ENCODE measurements around the gene ST8SIA2. TPM values are rescaled to one million over a fixed set of nuclear protein-coding genes. Genes with fewer than 3 reads are reported as not detected.

The ST8SIA2 gene
- total and polyA plus RNA-seq, 2 donors, result 0.48 to 2.1 TPM

DNA sequence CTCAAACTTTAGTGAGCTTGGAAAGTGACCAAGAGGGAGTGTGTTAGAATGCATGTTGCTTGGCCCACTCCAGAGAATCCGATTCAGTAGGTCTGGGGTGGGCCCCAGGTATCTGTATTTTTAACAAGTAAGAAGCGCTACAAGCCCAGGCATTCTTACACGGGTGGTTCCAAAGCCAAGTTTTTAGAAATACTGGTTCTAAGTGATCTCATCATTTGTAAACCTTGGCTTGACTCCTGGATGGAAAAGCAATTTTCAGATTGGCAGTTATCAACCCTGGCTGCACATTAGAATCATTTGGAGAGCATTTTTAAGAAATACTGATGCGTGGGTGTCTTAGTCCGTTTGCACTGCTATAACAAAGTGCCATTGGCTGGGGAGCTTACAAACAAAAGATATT, 27.3 kb upstream of the ST8SIA2 start:
- WGBS, result 96% methylated on average over 5 of the region's 5 CpGs
- H3K4me3 ChIP-seq (ENCODE audit: low read length in 2 of 2), result no peak overlapping the region
- H3K36me3 ChIP-seq (ENCODE audit: control insufficient read depth in 2 of 2, insufficient read depth in 2 of 2, low read length in 1 of 2), result no peaks in the 10 kb centered on the region
- H3K9me3 ChIP-seq (ENCODE audit: control insufficient read depth in 2 of 2, insufficient read depth in 1 of 2, low read length in 1 of 2), result no peaks in the 10 kb centered on the region
- no peaks in the 10 kb centered on the region for H3K4me1 ChIP-seq (ENCODE audit: control insufficient read depth in 2 of 2, insufficient read depth in 2 of 2, low read length in 2 of 2)
- H3K27ac ChIP-seq (ENCODE audit: low read depth in 1 of 2, low read length in 1 of 2), result no peak overlapping the region
- DNase-seq (ENCODE audit: low read depth in 6 of 9, low spot score in 9 of 9), result no peak
- H3K27me3 ChIP-seq (ENCODE audit: control insufficient read depth in 2 of 2, insufficient read depth in 1 of 2, low read length in 1 of 2), result no peaks in the 10 kb centered on the region

DNA sequence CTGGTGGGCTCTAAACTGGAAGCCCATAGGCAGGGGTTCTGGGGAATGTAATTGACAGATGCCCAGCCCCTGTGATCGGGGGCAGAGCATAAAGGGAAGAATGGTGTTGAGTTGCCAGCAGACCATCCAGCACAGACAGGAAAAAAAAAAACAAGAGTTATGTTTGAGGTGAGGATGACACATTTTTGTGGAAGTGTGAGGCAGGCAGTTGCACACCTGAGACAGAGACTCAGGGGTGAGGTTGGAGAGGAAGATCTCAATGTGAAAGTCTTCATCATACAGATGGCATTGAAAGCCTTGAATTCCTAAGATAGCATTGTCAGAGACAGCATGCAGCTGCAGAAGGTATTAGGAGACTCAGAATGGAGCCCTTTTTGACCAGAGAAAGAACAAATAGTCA, 18.6 kb upstream of the ST8SIA2 start:
- no peaks in the 10 kb centered on the region for H3K4me1 ChIP-seq (ENCODE audit: control insufficient read depth in 2 of 2, insufficient read depth in 2 of 2, low read length in 2 of 2)
- no peaks in the 10 kb centered on the region for H3K36me3 ChIP-seq (ENCODE audit: control insufficient read depth in 2 of 2, insufficient read depth in 2 of 2, low read length in 1 of 2)
- no peaks in the 10 kb centered on the region for H3K9me3 ChIP-seq (ENCODE audit: control insufficient read depth in 2 of 2, insufficient read depth in 1 of 2, low read length in 1 of 2)
- no peaks in the 10 kb centered on the region for H3K27me3 ChIP-seq (ENCODE audit: control insufficient read depth in 2 of 2, insufficient read depth in 1 of 2, low read length in 1 of 2)
- DNase-seq (ENCODE audit: low read depth in 6 of 9, low spot score in 9 of 9), result no peak
- H3K4me3 ChIP-seq (ENCODE audit: low read length in 2 of 2), result no peak overlapping the region
- no peak overlapping the region for H3K27ac ChIP-seq (ENCODE audit: low read depth in 1 of 2, low read length in 1 of 2)
- 98% methylated on average over 1 of the region's 1 CpG for WGBS

DNA sequence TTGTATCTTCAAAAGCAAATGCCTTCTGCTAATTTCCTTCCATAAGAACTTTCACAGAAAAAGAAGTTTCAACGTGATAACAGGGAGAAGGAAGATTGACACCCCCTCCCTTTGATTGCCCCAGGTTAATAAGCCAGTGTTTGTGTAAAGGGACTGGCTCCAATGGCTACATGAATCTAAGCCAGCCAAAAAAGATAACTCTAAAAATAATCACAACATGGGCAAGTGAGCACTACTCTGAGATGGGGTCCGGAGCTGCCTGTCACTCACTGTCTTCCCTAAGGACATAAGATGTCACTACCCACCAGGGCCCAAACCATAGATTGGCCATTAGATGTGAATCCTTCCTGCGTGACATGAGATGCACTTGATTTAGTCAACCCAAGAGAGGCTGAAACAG, 17.6 kb upstream of the ST8SIA2 start:
- no peaks in the 10 kb centered on the region for H3K36me3 ChIP-seq (ENCODE audit: control insufficient read depth in 2 of 2, insufficient read depth in 2 of 2, low read length in 1 of 2)
- no peaks in the 10 kb centered on the region for H3K4me1 ChIP-seq (ENCODE audit: control insufficient read depth in 2 of 2, insufficient read depth in 2 of 2, low read length in 2 of 2)
- 86% methylated on average over 3 of the region's 3 CpGs for WGBS

DNA sequence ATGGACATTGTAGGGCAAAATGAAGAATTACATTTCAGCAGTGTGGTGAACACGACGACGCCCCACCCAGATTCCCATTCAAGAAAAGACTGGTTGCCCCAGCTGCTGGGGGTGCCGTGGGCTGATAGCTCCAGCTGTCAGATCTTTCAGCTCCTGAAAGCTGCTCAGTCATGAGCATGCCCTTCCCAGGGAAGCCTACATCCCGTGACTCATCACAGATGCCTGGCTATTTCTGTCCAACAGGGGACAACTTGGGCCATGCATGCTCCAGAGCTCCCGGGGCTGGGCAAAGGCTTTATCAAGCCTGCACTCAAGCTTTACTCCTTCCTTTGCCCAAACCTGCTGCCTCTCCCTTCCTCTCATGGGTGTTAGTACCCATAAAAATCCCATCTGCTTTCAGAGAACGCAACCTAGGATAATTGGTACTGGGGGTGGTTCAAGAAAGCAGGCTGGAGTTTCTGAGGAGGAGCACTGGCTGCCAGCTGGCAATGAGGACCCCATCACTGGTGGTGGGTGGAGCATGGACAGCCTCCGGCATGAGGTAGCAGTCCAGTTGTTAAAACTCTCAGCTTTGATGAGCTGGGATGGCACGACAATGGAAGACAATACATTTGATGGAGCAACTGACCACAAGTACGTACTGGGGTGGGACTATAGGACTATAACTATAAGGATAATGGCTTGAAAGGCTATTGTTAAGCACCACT, 16.4 kb upstream of the ST8SIA2 start:
- Histone ChIP-seq H3K4me1 (ENCODE audit: control insufficient read depth in 2 of 2, insufficient read depth in 2 of 2, low read length in 2 of 2) (no peaks in the 10 kb centered on the region), H3K36me3 (ENCODE audit: control insufficient read depth in 2 of 2, insufficient read depth in 2 of 2, low read length in 1 of 2) (no peaks in the 10 kb centered on the region), H3K9me3 (ENCODE audit: control insufficient read depth in 2 of 2, insufficient read depth in 1 of 2, low read length in 1 of 2) (no peaks in the 10 kb centered on the region), H3K27ac (ENCODE audit: low read depth in 1 of 2, low read length in 1 of 2) (no peak overlapping the region), H3K27me3 (ENCODE audit: control insufficient read depth in 2 of 2, insufficient read depth in 1 of 2, low read length in 1 of 2) (no peaks in the 10 kb centered on the region), H3K4me3 (ENCODE audit: low read length in 2 of 2) (no peak overlapping the region)
- DNase-seq (ENCODE audit: low read depth in 6 of 9, low spot score in 9 of 9), result no peak
- 96% methylated on average over 10 of the region's 10 CpGs for WGBS

More for the DNA sequence above, 17.6 kb upstream of the ST8SIA2 start:
- no peak for DNase-seq (ENCODE audit: low read depth in 6 of 9, low spot score in 9 of 9)
- no peak overlapping the region for H3K4me3 ChIP-seq (ENCODE audit: low read length in 2 of 2)
- no peak overlapping the region for H3K27ac ChIP-seq (ENCODE audit: low read depth in 1 of 2, low read length in 1 of 2)
- H3K27me3 ChIP-seq (ENCODE audit: control insufficient read depth in 2 of 2, insufficient read depth in 1 of 2, low read length in 1 of 2), result no peaks in the 10 kb centered on the region
- no peaks in the 10 kb centered on the region for H3K9me3 ChIP-seq (ENCODE audit: control insufficient read depth in 2 of 2, insufficient read depth in 1 of 2, low read length in 1 of 2)

DNA sequence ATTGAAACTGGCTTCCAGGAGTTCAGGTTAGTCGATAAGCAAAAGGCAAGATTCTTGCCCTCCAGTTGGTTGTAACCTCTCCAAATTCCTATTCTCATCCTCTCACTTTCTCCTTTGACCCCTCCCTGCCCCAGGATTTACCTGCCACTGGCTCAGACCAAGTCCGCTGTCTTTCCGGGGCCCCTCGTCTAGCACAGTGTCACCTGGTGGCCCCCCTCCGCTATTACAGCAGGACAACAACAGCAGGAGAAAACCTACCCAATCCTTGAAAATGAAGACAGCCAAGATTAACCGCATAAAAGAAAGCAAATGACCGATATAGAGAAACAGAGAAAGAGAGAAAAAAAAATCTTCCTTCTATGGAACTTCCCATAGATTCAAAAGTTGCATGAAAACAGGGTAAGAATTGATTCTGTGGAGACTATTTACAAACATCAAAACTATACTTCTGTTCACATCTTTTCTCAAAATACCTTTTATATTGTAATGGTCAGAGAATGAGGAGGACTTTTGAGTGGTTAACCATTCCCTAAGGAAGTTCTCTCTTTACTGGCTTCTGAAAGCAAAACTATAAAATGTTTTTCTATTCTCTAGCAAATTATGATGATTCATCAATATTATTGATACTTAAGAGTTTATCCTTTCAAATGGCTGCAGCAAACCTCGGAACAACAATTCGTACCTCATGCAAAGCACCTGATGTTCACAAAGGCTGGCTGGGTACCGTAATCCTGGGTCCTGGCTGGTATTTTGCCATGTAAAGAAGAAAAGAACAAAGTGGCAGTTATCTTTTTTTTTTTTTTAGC, 10.0 kb upstream of the ST8SIA2 start:
- peak in 1 of 9 donors; percentile 41 for DNase-seq (ENCODE audit: low read depth in 6 of 9, low spot score in 9 of 9)

DNA sequence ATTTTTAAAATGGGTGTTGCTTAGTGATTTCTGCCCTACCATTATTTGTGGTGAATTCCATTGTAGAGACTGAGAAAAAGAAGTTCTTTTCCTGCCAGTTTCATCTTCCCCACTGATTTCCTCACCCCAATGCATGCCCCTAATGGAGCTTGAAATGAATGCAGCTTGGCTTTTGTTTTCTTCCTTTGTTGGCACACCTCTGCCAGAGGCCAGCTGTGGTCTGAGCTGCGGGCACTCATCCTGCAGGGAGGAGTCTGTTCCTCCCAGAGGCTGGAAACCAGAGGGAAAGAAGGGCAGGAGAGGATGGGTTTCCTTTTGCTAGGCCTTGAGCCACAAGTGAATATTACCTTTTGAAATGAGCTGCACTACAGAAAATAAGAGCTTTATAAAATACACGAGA, 9.3 kb upstream of the ST8SIA2 start:
- H3K27me3 ChIP-seq (ENCODE audit: control insufficient read depth in 2 of 2, insufficient read depth in 1 of 2, low read length in 1 of 2), result peaks cover 0 to 18% of the 10 kb centered on the region in 2 donors

More for the DNA sequence above, 10.0 kb upstream of the ST8SIA2 start:
- Histone ChIP-seq H3K4me3 (ENCODE audit: low read length in 2 of 2) (no peak overlapping the region), H3K4me1 (ENCODE audit: control insufficient read depth in 2 of 2, insufficient read depth in 2 of 2, low read length in 2 of 2) (no peaks in the 10 kb centered on the region), H3K9me3 (ENCODE audit: control insufficient read depth in 2 of 2, insufficient read depth in 1 of 2, low read length in 1 of 2) (no peaks in the 10 kb centered on the region), H3K36me3 (ENCODE audit: control insufficient read depth in 2 of 2, insufficient read depth in 2 of 2, low read length in 1 of 2) (no peaks in the 10 kb centered on the region), H3K27me3 (ENCODE audit: control insufficient read depth in 2 of 2, insufficient read depth in 1 of 2, low read length in 1 of 2) (peaks cover 0 to 12% of the 10 kb centered on the region in 2 donors), H3K27ac (ENCODE audit: low read depth in 1 of 2, low read length in 1 of 2) (no peak overlapping the region)
- WGBS, result 43% methylated on average over 10 of the region's 10 CpGs

DNA sequence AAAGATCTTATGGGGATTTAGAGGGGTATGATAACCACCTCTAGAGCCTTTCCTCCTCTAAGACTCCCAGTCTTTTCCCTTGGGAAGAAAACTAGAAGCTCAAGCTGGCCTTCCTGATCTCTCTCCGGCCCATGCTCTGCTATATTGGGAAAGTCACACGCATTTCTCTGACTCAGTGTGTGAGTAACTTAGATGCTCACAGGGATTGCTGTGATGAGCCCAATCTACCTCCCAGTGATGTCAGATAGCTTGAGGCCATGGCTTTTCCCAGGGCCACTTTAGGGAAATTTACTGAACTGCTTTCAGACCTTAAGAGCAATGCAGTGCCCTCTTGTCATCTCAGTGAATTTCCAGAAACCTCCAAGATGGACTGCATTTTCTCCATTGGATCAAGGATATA, 8.6 kb upstream of the ST8SIA2 start:
- no peaks in the 10 kb centered on the region for H3K4me1 ChIP-seq (ENCODE audit: control insufficient read depth in 2 of 2, insufficient read depth in 2 of 2, low read length in 2 of 2)
- no peak for DNase-seq (ENCODE audit: low read depth in 6 of 9, low spot score in 9 of 9)
- no peaks in the 10 kb centered on the region for H3K9me3 ChIP-seq (ENCODE audit: control insufficient read depth in 2 of 2, insufficient read depth in 1 of 2, low read length in 1 of 2)
- 96% methylated on average over 2 of the region's 2 CpGs for WGBS
- no peak overlapping the region for H3K27ac ChIP-seq (ENCODE audit: low read depth in 1 of 2, low read length in 1 of 2)
- no peak overlapping the region for H3K4me3 ChIP-seq (ENCODE audit: low read length in 2 of 2)
- H3K36me3 ChIP-seq (ENCODE audit: control insufficient read depth in 2 of 2, insufficient read depth in 2 of 2, low read length in 1 of 2), result no peaks in the 10 kb centered on the region
- peaks cover 0 to 19% of the 10 kb centered on the region in 2 donors for H3K27me3 ChIP-seq (ENCODE audit: control insufficient read depth in 2 of 2, insufficient read depth in 1 of 2, low read length in 1 of 2)

More for the DNA sequence above, 9.3 kb upstream of the ST8SIA2 start:
- H3K4me1 ChIP-seq (ENCODE audit: control insufficient read depth in 2 of 2, insufficient read depth in 2 of 2, low read length in 2 of 2), result no peaks in the 10 kb centered on the region
- no peak for DNase-seq (ENCODE audit: low read depth in 6 of 9, low spot score in 9 of 9)
- no peak overlapping the region for H3K4me3 ChIP-seq (ENCODE audit: low read length in 2 of 2)
- H3K36me3 ChIP-seq (ENCODE audit: control insufficient read depth in 2 of 2, insufficient read depth in 2 of 2, low read length in 1 of 2), result no peaks in the 10 kb centered on the region
- no peaks in the 10 kb centered on the region for H3K9me3 ChIP-seq (ENCODE audit: control insufficient read depth in 2 of 2, insufficient read depth in 1 of 2, low read length in 1 of 2)
- 89% methylated on average over 2 of the region's 2 CpGs for WGBS
- no peak overlapping the region for H3K27ac ChIP-seq (ENCODE audit: low read depth in 1 of 2, low read length in 1 of 2)

DNA sequence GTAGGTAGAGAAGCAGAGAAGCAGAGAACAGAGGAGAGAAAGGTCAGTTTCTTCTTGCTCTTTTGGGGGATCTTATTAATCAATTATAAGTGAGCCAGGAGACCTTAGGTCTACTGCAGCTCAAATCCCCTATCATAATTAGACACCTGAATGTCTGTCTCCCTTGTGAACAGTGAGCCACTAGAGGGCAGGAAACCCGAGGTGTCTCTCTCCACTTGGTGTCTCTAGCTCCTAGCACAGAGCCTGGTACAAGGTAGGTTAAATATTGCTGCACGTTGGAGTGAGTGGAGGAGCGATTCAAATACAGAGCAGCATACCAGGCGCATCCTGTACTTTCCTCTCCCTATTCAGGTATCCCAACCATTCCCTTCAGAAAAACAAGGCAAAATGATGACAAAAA, 2.0 kb upstream of the ST8SIA2 start:
- Histone ChIP-seq H3K27me3 (ENCODE audit: control insufficient read depth in 2 of 2, insufficient read depth in 1 of 2, low read length in 1 of 2) (peaks cover 49 to 74% of the 10 kb centered on the region in 2 donors), H3K4me3 (ENCODE audit: low read length in 2 of 2) (no peak overlapping the region), H3K27ac (ENCODE audit: low read depth in 1 of 2, low read length in 1 of 2) (no peak overlapping the region), H3K9me3 (ENCODE audit: control insufficient read depth in 2 of 2, insufficient read depth in 1 of 2, low read length in 1 of 2) (no peaks in the 10 kb centered on the region), H3K4me1 (ENCODE audit: control insufficient read depth in 2 of 2, insufficient read depth in 2 of 2, low read length in 2 of 2) (peaks cover 5 to 22% of the 10 kb centered on the region in 2 donors), H3K36me3 (ENCODE audit: control insufficient read depth in 2 of 2, insufficient read depth in 2 of 2, low read length in 1 of 2) (no peaks in the 10 kb centered on the region)
- peak in 7 of 9 donors; percentile 38 to 78 (median 44) for DNase-seq (ENCODE audit: low read depth in 6 of 9, low spot score in 9 of 9)
- WGBS, result 25% methylated on average over 4 of the region's 4 CpGs

DNA sequence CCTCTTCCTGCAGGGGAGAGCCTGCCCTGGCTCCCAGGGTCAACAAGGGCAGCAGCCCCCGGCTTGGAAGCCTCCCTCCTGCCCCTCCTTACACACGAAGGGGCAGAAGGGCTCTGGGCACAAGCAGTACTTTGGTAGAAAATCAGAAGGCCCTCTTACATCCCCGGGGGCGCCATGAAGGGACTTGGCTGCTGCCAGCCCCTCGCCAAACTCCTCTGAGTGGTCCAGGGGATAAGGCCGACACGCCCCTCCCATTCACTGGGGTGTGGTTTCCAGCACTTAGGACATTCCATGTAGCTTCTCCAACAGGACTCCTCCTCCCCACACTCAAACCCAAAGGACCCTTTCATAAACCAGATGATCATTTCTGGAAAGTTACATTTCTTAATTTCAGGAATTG, 1.2 kb upstream of the ST8SIA2 start:
- Histone ChIP-seq H3K27me3 (ENCODE audit: control insufficient read depth in 2 of 2, insufficient read depth in 1 of 2, low read length in 1 of 2) (peaks cover 49 to 76% of the 10 kb centered on the region in 2 donors), H3K36me3 (ENCODE audit: control insufficient read depth in 2 of 2, insufficient read depth in 2 of 2, low read length in 1 of 2) (no peaks in the 10 kb centered on the region), H3K4me1 (ENCODE audit: control insufficient read depth in 2 of 2, insufficient read depth in 2 of 2, low read length in 2 of 2) (peaks cover 5 to 22% of the 10 kb centered on the region in 2 donors), H3K27ac (ENCODE audit: low read depth in 1 of 2, low read length in 1 of 2) (no peak overlapping the region), H3K4me3 (ENCODE audit: low read length in 2 of 2) (no peak overlapping the region), H3K9me3 (ENCODE audit: control insufficient read depth in 2 of 2, insufficient read depth in 1 of 2, low read length in 1 of 2) (no peaks in the 10 kb centered on the region)
- peak in 1 of 9 donors; percentile 15 for DNase-seq (ENCODE audit: low read depth in 6 of 9, low spot score in 9 of 9)
- WGBS, result 12% methylated on average over 7 of the region's 7 CpGs
